Measurements from ENCODE around the gene SCN3B.

SCN3B gene

DNA sequence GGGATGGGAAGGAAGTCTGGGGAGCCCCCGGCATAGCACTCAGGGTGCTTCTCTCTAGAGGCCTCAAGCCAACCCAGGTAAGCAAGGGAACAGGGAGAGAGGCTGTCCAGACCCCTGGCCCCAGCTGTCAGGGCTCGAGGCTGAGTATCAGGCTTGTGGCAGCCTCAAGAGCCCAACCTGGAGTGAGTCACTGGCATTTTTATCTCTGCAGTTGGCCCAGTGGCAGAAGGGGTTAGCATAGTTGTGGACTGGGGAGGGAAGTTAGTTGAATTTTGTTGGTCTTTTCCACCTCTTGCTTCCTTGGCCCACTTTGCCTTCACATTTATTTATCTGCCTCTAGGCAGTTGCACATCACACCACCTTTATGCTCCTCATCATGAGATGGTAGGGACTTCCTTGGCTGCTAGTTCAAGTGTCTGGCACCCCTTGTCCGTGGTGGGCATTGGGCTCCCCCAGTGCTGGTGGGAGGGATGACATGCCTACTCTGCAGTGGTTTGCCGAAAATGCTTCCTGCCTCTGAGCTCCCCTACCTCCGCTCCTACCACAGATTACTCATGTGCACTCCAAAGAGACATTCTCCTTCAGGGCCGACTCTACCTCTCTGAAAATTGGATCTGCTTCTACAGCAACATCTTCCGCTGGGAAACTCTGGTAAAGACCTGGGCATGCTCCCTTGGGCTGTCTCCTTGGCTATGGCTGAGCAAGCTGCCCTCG is 60.1 kb downstream of the SCN3B start:
- TF ChIP-seq POLR2A (IDR thresholded peaks at IDR 0.05; ENCODE audit: extremely low read depth, insufficient read length) (no peak), MYC (IDR thresholded peaks at IDR 0.05; ENCODE audit: low read depth, low read length) (no peak)
- TF ChIP-seq, protein P1, sequence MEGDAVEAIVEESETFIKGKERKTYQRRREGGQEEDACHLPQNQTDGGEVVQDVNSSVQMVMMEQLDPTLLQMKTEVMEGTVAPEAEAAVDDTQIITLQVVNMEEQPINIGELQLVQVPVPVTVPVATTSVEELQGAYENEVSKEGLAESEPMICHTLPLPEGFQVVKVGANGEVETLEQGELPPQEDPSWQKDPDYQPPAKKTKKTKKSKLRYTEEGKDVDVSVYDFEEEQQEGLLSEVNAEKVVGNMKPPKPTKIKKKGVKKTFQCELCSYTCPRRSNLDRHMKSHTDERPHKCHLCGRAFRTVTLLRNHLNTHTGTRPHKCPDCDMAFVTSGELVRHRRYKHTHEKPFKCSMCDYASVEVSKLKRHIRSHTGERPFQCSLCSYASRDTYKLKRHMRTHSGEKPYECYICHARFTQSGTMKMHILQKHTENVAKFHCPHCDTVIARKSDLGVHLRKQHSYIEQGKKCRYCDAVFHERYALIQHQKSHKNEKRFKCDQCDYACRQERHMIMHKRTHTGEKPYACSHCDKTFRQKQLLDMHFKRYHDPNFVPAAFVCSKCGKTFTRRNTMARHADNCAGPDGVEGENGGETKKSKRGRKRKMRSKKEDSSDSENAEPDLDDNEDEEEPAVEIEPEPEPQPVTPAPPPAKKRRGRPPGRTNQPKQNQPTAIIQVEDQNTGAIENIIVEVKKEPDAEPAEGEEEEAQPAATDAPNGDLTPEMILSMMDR (IDR thresholded peaks at IDR 0.05; ENCODE audit: low read depth, low read length), result no peak
- TF ChIP-seq, protein P2, sequence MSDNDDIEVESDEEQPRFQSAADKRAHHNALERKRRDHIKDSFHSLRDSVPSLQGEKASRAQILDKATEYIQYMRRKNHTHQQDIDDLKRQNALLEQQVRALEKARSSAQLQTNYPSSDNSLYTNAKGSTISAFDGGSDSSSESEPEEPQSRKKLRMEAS (IDR thresholded peaks at IDR 0.05; ENCODE audit: low read depth, low read length), result no peak
- no peak overlapping the region for H3K4me3 ChIP-seq (ENCODE audit: low read depth, low read length)
- no peak for DNase-seq (ENCODE audit: low read depth)

DNA sequence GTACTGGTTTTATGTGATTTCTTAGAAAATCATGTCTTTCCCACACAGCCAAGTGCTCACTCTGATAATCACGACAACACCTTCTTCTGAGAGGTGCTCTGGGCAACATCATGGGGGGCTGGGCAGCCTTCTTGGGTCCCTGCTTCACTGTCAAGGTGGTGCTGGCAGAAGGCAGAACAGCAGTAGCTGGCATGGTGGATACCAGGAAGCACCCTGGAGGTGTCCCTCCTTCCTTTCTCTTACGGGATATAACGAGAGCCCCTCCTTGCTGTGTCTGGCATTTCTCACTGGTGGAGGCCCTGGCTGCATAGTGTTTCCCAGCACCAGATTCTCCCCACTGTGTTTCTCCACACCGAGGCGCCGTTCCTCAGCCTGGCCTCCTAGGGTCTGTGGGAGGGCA is 60.9 kb downstream of the SCN3B start:
- no peak overlapping the region for H3K4me3 ChIP-seq (ENCODE audit: low read depth, low read length)
- no peak for DNase-seq (ENCODE audit: low read depth)
- TF ChIP-seq, protein P2 (IDR thresholded peaks at IDR 0.05; ENCODE audit: low read depth, low read length), result no peak
- TF ChIP-seq, protein P1 (IDR thresholded peaks at IDR 0.05; ENCODE audit: low read depth, low read length), result no peak
- no peak for TF ChIP-seq MYC (IDR thresholded peaks at IDR 0.05; ENCODE audit: low read depth, low read length)
- no peak for TF ChIP-seq POLR2A (IDR thresholded peaks at IDR 0.05; ENCODE audit: extremely low read depth, insufficient read length)

DNA sequence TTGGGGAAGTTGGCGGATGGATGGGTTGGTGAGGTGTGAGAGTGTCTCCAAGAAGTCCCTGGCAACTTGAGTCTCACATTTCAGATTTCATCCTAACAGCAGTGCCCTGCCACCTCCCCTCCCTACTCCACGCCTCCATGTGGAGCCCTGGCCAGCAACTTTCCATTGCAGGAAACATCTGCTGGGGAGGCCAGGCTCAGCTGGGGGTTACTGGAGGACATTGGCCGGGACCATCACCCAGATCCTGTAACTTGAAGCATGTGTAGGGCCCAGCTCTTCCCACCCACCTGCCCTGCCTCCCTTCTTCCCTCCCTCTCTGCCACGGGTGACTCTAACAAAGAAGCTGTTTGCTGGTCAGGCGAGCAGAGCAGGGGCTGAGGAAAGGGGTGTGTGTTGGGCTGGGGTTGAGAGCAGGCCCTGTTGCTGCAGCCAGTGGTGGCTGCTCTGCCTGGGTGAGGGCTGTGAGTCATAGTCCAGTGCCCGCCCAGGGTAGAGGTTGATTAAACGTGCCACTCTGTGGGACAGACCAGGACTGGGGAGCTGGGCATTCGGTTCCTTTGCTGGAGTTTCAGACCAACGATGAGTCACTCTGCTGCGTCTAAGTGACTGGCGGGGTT is 64.0 kb downstream of the SCN3B start:
- no peak for TF ChIP-seq POLR2A (IDR thresholded peaks at IDR 0.05; ENCODE audit: extremely low read depth, insufficient read length)
- H3K4me3 ChIP-seq (ENCODE audit: low read depth, low read length), result no peak overlapping the region
- DNase-seq (ENCODE audit: low read depth), result no peak

DNA sequence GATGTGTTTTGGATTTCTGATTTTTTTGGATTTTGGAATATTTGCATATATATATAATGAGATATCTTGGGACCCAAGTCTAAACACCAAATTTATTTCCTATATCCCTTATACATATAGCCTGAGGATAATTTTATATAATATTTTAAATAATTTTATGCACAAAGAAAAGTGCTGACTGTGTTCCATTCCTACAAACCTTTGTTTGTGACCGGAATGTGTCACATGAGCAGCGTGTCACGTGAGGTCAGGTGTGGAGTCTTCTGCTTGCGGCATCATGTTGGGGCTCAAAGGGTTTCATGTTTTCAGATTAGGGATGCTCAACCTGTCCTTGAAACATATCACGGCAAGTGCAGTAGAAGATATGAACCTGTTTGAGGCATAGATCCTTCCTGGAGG is 65.6 kb downstream of the SCN3B start:
- no peak overlapping the region for H3K4me3 ChIP-seq (ENCODE audit: low read depth, low read length)
- DNase-seq (ENCODE audit: low read depth), result no peak
- no peak for TF ChIP-seq POLR2A (IDR thresholded peaks at IDR 0.05; ENCODE audit: extremely low read depth, insufficient read length)
- TF ChIP-seq MYC (IDR thresholded peaks at IDR 0.05; ENCODE audit: low read depth, low read length), result no peak
- TF ChIP-seq, protein P1 (IDR thresholded peaks at IDR 0.05; ENCODE audit: low read depth, low read length), result no peak
- TF ChIP-seq, protein P2 (IDR thresholded peaks at IDR 0.05; ENCODE audit: low read depth, low read length), result no peak

DNA sequence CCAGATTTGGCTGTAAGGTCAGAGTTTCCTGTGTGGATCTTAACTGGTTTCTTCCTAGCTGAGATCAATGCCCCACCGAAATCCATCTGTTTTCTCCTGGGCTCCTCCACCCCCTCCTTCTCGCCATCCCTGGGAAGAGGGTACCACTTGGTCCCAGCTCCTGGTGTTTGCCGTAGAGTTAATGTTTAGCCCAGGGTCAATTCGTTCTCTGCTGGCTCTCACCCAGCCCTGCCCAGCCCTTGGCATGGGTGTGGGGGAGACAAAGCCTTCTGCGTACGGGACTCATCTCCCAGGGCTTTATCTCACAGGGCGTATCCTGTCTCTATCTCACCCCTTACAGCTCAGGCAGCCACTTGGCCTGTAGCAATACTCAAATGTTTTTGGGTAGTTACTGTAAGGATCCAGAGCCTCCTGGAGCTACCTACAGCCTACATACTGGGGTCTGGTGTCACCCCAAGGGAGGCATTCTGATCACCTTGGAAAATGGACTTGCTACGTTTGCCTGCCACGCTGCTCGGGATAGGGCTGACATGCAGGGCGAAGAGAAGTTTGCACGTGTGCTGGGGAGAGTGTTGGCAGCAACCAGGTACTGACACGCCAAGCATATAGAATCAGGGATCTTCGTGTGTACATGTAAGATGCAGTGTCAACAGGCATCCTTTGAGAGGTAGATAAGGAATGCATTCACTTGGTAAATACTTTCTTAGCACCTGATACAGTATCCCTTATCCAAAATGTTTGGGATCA is 66.1 kb downstream of the SCN3B start:
- TF ChIP-seq, protein P1 (IDR thresholded peaks at IDR 0.05; ENCODE audit: low read depth, low read length), result no peak
- TF ChIP-seq MYC (IDR thresholded peaks at IDR 0.05; ENCODE audit: low read depth, low read length) (no peak), POLR2A (IDR thresholded peaks at IDR 0.05; ENCODE audit: extremely low read depth, insufficient read length) (no peak)
- TF ChIP-seq, protein P2 (IDR thresholded peaks at IDR 0.05; ENCODE audit: low read depth, low read length), result no peak
- DNase-seq (ENCODE audit: low read depth), result no peak
- no peak overlapping the region for H3K4me3 ChIP-seq (ENCODE audit: low read depth, low read length)

DNA sequence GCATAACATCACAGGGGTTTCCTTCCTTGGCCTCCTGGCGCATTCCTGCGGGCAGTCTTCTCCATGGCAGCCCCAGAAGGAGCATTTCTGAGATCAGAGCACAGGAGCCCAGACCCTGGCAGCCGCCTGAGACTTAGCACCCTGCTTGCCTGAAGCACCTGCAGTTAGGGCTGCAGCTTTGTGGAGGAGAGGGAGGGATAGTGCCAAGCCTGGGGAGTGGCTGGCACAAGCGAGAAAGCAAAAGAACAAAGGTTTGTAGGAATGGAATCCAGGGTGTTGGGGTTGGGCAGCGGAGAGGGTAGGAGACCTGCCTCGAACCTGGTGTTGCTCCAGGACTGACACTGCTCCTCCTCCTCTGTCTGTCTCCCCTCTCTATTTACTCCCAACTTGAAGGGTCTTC is 66.9 kb downstream of the SCN3B start:
- TF ChIP-seq, protein P2 (IDR thresholded peaks at IDR 0.05; ENCODE audit: low read depth, low read length), result no peak
- TF ChIP-seq, protein P1 (IDR thresholded peaks at IDR 0.05; ENCODE audit: low read depth, low read length), result no peak
- no peak for TF ChIP-seq MYC (IDR thresholded peaks at IDR 0.05; ENCODE audit: low read depth, low read length)
- TF ChIP-seq POLR2A (IDR thresholded peaks at IDR 0.05; ENCODE audit: extremely low read depth, insufficient read length), result no peak
- no peak overlapping the region for H3K4me3 ChIP-seq (ENCODE audit: low read depth, low read length)
- no peak for DNase-seq (ENCODE audit: low read depth)
